H54 (cell line): ENCODE results near the gene MAMLD1.

Source experiments
- DNase-seq: peaks from one replicate; pipeline ENCODE4 v3.0.0; 2011; ENCODE audit warnings: low spot score, mixed read lengths; ENCODE audit not compliant: insufficient read length
- FAIRE-seq: peaks from 3 replicates; lab custom pipeline; 2011; peaks lifted over from hg19 to GRCh38; lab: Jason Lieb, UNC
- POLR2A ChIP-seq: IDR thresholded peaks from 2 replicates; pipeline ENCODE4 v1.6.1; 2011; ENCODE audit warnings: low read depth, mild to moderate bottlenecking, low read length

Gene MAMLD1

GRCh38 chrX:150546711-150547153 is 183.6 kb downstream of the MAMLD1 start:
- no peak for FAIRE-seq

GRCh38 chrX:150547375-150548115 is 184.4 kb downstream of the MAMLD1 start:
- peak; percentile 42 for DNase-seq
- TF ChIP-seq POLR2A: no peak; the same call in 1 of the 2 replicates
- no peak for FAIRE-seq

More at GRCh38 chrX:150546711-150547153, 183.6 kb downstream of the MAMLD1 start:
- DNase-seq: no peak
- TF ChIP-seq POLR2A: no peak

GRCh38 chrX:150548251-150548650 is 185.1 kb downstream of the MAMLD1 start:
- FAIRE-seq (no peak), DNase-seq (no peak)
- TF ChIP-seq POLR2A: no peak

GRCh38 chrX:150548684-150549083 is 185.6 kb downstream of the MAMLD1 start:
- DNase-seq (peak; percentile 19), FAIRE-seq (peak; percentile 11)
- TF ChIP-seq POLR2A: no peak

- FAIRE-seq: no peak
These were observed 188.8 kb downstream of the MAMLD1 start for GRCh38 chrX:150551963-150552362.

GRCh38 chrX:150558424-150558823 is 195.3 kb downstream of the MAMLD1 start:
- FAIRE-seq (no peak), DNase-seq (no peak)
- TF ChIP-seq POLR2A: no peak

More at GRCh38 chrX:150551963-150552362, 188.8 kb downstream of the MAMLD1 start:
- DNase-seq: no peak
- no peak for TF ChIP-seq POLR2A
